ENCODE measurements around the gene ATP6V1C2. TPM values are rescaled to one million over a fixed set of nuclear protein-coding genes. Genes with fewer than 3 reads are reported as not detected.

The ATP6V1C2 gene
- total RNA-seq, 4 donors from 2014 or later: not detected

- H3K4me3 ChIP-seq: no peak overlapping the region
- no peaks in the 10 kb centered on the region for H3K36me3 ChIP-seq
- H3K27me3 ChIP-seq: no peaks in the 10 kb centered on the region
- no peak for TF ChIP-seq CTCF (IDR thresholded peaks at IDR 0.05 in 4 of 5, conservative IDR thresholded peaks at IDR 0.05 in 1 of 5)
- TF ChIP-seq POLR2A (IDR thresholded peaks at IDR 0.05): no peak
- no peak overlapping the region for H3K27ac ChIP-seq
- H3K9me3 ChIP-seq: no peaks in the 10 kb centered on the region
- H3K4me1 ChIP-seq: no peaks in the 10 kb centered on the region
- ATAC-seq (no peak), DNase-seq (no peak)
- in situ Hi-C loops (cut with MboI; ENCODE audit: low sequenced_read_pairs in 4 of 4): no loop called here
- intact Hi-C loops (cut with DNase I; ENCODE audit: low total_unique reads): no loop called here
Observed at GRCh38 chr2:10761591-10761990, 40.2 kb downstream of the ATP6V1C2 start.

- intact Hi-C loops (cut with DNase I; ENCODE audit: low total_unique reads) (no loop called here), in situ Hi-C loops (cut with MboI; ENCODE audit: low sequenced_read_pairs in 4 of 4) (no loop called here)
- Histone ChIP-seq H3K4me3 (no peak overlapping the region), H3K9me3 (no peaks in the 10 kb centered on the region), H3K27ac (no peak overlapping the region), H3K27me3 (no peaks in the 10 kb centered on the region), H3K4me1 (no peaks in the 10 kb centered on the region), H3K36me3 (no peaks in the 10 kb centered on the region)
- DNase-seq (no peak), ATAC-seq (no peak)
- TF ChIP-seq CTCF (IDR thresholded peaks at IDR 0.05 in 4 of 5, conservative IDR thresholded peaks at IDR 0.05 in 1 of 5) (no peak), POLR2A (IDR thresholded peaks at IDR 0.05) (no peak)
Observed at GRCh38 chr2:10762651-10763460, 41.4 kb downstream of the ATP6V1C2 start.

- ATAC-seq: no peak
- no peak overlapping the region for H3K4me3 ChIP-seq
- H3K27me3 ChIP-seq: no peaks in the 10 kb centered on the region
- H3K36me3 ChIP-seq: no peaks in the 10 kb centered on the region
- no peak overlapping the region for H3K27ac ChIP-seq
- no peaks in the 10 kb centered on the region for H3K4me1 ChIP-seq
- no peak for DNase-seq
- intact Hi-C loops (cut with DNase I; ENCODE audit: low total_unique reads): no loop called here
- TF ChIP-seq POLR2A (IDR thresholded peaks at IDR 0.05) (no peak), CTCF (IDR thresholded peaks at IDR 0.05 in 4 of 5, conservative IDR thresholded peaks at IDR 0.05 in 1 of 5) (no peak)
- H3K9me3 ChIP-seq: no peaks in the 10 kb centered on the region
- in situ Hi-C loops (cut with MboI; ENCODE audit: low sequenced_read_pairs in 4 of 4): no loop called here
Observed at GRCh38 chr2:10763461-10763800, 42.0 kb downstream of the ATP6V1C2 start.

GRCh38 chr2:10764096-10764785 is 42.8 kb downstream of the ATP6V1C2 start:
- DNase-seq (no peak), ATAC-seq (no peak)
- Histone ChIP-seq H3K27me3 (no peaks in the 10 kb centered on the region), H3K9me3 (no peaks in the 10 kb centered on the region), H3K36me3 (no peaks in the 10 kb centered on the region), H3K27ac (no peak overlapping the region), H3K4me3 (no peak overlapping the region), H3K4me1 (no peaks in the 10 kb centered on the region)
- in situ Hi-C loops (cut with MboI; ENCODE audit: low sequenced_read_pairs in 4 of 4) (no loop called here), intact Hi-C loops (cut with DNase I; ENCODE audit: low total_unique reads) (no loop called here)
- TF ChIP-seq POLR2A (IDR thresholded peaks at IDR 0.05) (no peak), CTCF (IDR thresholded peaks at IDR 0.05 in 4 of 5, conservative IDR thresholded peaks at IDR 0.05 in 1 of 5) (no peak)

Data from gastrocnemius medialis (tissue), 4 donors.